CD4-positive, alpha-beta memory T cell (primary cell): ENCODE measurements around the gene ZNF675. TPM values are rescaled to one million over a fixed set of nuclear protein-coding genes. Genes with fewer than 3 reads are reported as not detected.
"Not testable (repeated sequence)": the region's sequence is repeated elsewhere in the genome, so short reads cannot be mapped to it uniquely, and the experiment has no call there.

Experiments used
- CTCF ChIA-PET: fragments of 350-600 bp; sonication (Branson Sonifier 250); formaldehyde crosslinking; loops from one replicate; lab custom pipeline; 2021; ENCODE audit warnings: inconsistent platforms; ENCODE audit not compliant: partially characterized antibody; lab: Charles Lee
- POLR2A ChIA-PET: fragments of 350-600 bp; sonication (Branson Sonifier 250); formaldehyde crosslinking; loops from one replicate; lab custom pipeline; 2021; ENCODE audit not compliant: partially characterized antibody; lab: Charles Lee
- DNase-seq, 5 donors: peaks; one replicate each; pipeline versions ENCODE4 v3.0.0 to v3.0.0-alpha.2; 2020 to 2022; ENCODE audit warnings: mixed read lengths in 1 of 5
- H3K27ac ChIP-seq: one replicate; pipeline ENCODE4 v1.7.0; 2013; ENCODE audit warnings: low read depth, low read length
- H3K27me3 ChIP-seq: 2 replicates; pipeline ENCODE4 v1.7.0; 2013; ENCODE audit warnings: mild to moderate bottlenecking, low read length, moderate library complexity; ENCODE audit not compliant: insufficient read depth
- H3K36me3 ChIP-seq: 2 replicates; pipeline ENCODE4 v1.7.0; 2013; ENCODE audit warnings: mild to moderate bottlenecking, low read length, moderate library complexity; ENCODE audit not compliant: insufficient read depth
- H3K4me1 ChIP-seq: 2 replicates; pipeline ENCODE4 v1.7.0; 2013; ENCODE audit warnings: mild to moderate bottlenecking, low read length, moderate library complexity; ENCODE audit not compliant: insufficient read depth
- H3K4me3 ChIP-seq, 2 donors: one replicate each; pipeline ENCODE4 v1.7.0; 2013; ENCODE audit warnings: low read length in 2 of 2, mild to moderate bottlenecking in 1 of 2
- H3K9me3 ChIP-seq, 2 donors: one replicate each; pipeline ENCODE4 v1.7.0; 2013; ENCODE audit warnings: low read length in 2 of 2, control low read depth in 1 of 2; ENCODE audit not compliant: control insufficient read depth in 1 of 2
- H3K27ac Mint-ChIP-seq, 7 donors: one replicate each; pipeline ENCODE4 v1.8.0; 2020 to 2021; ENCODE audit warnings: mixed read lengths in 7 of 7, mild to moderate bottlenecking in 6 of 7, inconsistent platforms in 3 of 7, moderate library complexity in 3 of 7
- H3K27me3 Mint-ChIP-seq, 2 donors: one replicate each; pipeline ENCODE4 v1.8.0; 2020 to 2021; ENCODE audit warnings: mixed read lengths in 2 of 2
- H3K36me3 Mint-ChIP-seq, 2 donors: one replicate each; pipeline ENCODE4 v1.8.0; 2020 to 2021; ENCODE audit warnings: mixed read lengths in 2 of 2, inconsistent platforms in 1 of 2, mild to moderate bottlenecking in 1 of 2
- H3K4me1 Mint-ChIP-seq, 4 donors: one replicate each; pipeline ENCODE4 v1.8.0; 2020 to 2021; ENCODE audit warnings: mixed read lengths in 4 of 4, mild to moderate bottlenecking in 1 of 4
- H3K4me3 Mint-ChIP-seq, 8 donors: one replicate each; pipeline ENCODE4 v1.8.0; 2020 to 2021; ENCODE audit warnings: mixed read lengths in 8 of 8, mild to moderate bottlenecking in 7 of 8, moderate library complexity in 6 of 8, inconsistent platforms in 3 of 8
- H3K9me3 Mint-ChIP-seq, 8 donors: one replicate each; pipeline ENCODE4 v1.8.0; 2020 to 2021; ENCODE audit warnings: mixed read lengths in 8 of 8, mild to moderate bottlenecking in 5 of 8, inconsistent platforms in 3 of 8, moderate library complexity in 1 of 8
- intact Hi-C: fragments of 100-400 bp; cut with micrococcal nuclease; formaldehyde crosslinking; loops from one replicate; pipeline ENCODE4 v1.15.1; 2023
- polyA plus RNA-seq, 2 donors: library from polyadenylated mRNA; unstranded; fragments of 300-500 nt; fragmentation: Illumina TruSeq; gene quantifications; one replicate each; pipeline ENCODE4 v1.2.3, GENCODE V29; 2021
- total RNA-seq, 2 experiments: library from RNA; stranded (reverse); gene quantifications; one replicate each; pipeline ENCODE4 v1.2.3, GENCODE V29; 2021

The ZNF675 gene
- total and polyA plus RNA-seq, 4 experiments from 2014 or later, result 16.6 to 36.9 (median 28.0) TPM

- intact Hi-C loops, result no loop called here
- Mint-ChIP-seq H3K4me3 (no peak overlapping the region), H3K4me1 (peaks cover 0 to 1% (median 0%) of the 10 kb centered on the region in 4 donors), H3K27me3 (peaks cover 0 to 5% of the 10 kb centered on the region in 2 donors), H3K36me3 (peaks cover 0 to 1% of the 10 kb centered on the region in 2 donors), H3K27ac (peak overlapping the region in 1 of 7 donors; percentile 32), H3K9me3 (peaks cover 0 to 6% (median 4%) of the 10 kb centered on the region in 8 donors)
- Histone ChIP-seq H3K4me1 (no peaks in the 10 kb centered on the region), H3K27me3 (no peaks in the 10 kb centered on the region), H3K27ac (no peak overlapping the region), H3K9me3 (no peaks in the 10 kb centered on the region), H3K36me3 (no peaks in the 10 kb centered on the region), H3K4me3 (no peak overlapping the region)
- DNase-seq, result no peak
- POLR2A ChIA-PET, result no interaction called here
- CTCF ChIA-PET, result no interaction called here
These were observed 12.5 kb upstream of the ZNF675 start for GRCh38 chr19:23699521-23699860.

GRCh38 chr19:23698711-23699520, 11.9 kb upstream of the ZNF675 start:
- H3K27me3 ChIP-seq, result no peaks in the 10 kb centered on the region

GRCh38 chr19:23692937-23693336, 5.9 kb upstream of the ZNF675 start:
- H3K4me3 Mint-ChIP-seq, intact Hi-C loops, H3K4me1 ChIP-seq, H3K4me3 ChIP-seq, H3K36me3 Mint-ChIP-seq, H3K27ac ChIP-seq, H3K9me3 ChIP-seq, H3K27ac Mint-ChIP-seq, H3K9me3 Mint-ChIP-seq, H3K27me3 Mint-ChIP-seq, H3K36me3 ChIP-seq, H3K27me3 ChIP-seq, POLR2A ChIA-PET, DNase-seq, CTCF ChIA-PET: not testable (repeated sequence)
- peaks cover 4 to 12% (median 10%) of the 10 kb centered on the region in 4 donors for H3K4me1 Mint-ChIP-seq

More at GRCh38 chr19:23698711-23699520, 11.9 kb upstream of the ZNF675 start:
- H3K36me3 Mint-ChIP-seq, result peaks cover 0 to 1% of the 10 kb centered on the region in 2 donors
- Histone ChIP-seq H3K9me3 (no peaks in the 10 kb centered on the region), H3K4me1 (no peaks in the 10 kb centered on the region), H3K4me3 (no peak overlapping the region), H3K27ac (no peak overlapping the region), H3K36me3 (no peaks in the 10 kb centered on the region)
- H3K4me1 Mint-ChIP-seq, result peaks cover 0 to 1% (median 0%) of the 10 kb centered on the region in 4 donors
- CTCF ChIA-PET, result no interaction called here
- peaks cover 0 to 5% of the 10 kb centered on the region in 2 donors for H3K27me3 Mint-ChIP-seq
- intact Hi-C loops, result no loop called here
- POLR2A ChIA-PET, result no interaction called here
- H3K4me3 Mint-ChIP-seq, result peak overlapping the region in 2 of 8 donors; percentile 42 to 61
- H3K9me3 Mint-ChIP-seq, result peaks cover 0 to 5% (median 3%) of the 10 kb centered on the region in 8 donors
- no peak for DNase-seq
- H3K27ac Mint-ChIP-seq, result peak overlapping the region in 4 of 7 donors; percentile 12 to 55 (median 28)

GRCh38 chr19:23673132-23673531, 13.9 kb downstream of the ZNF675 start:
- peaks cover 4% of the 10 kb centered on the region for H3K36me3 ChIP-seq
- Mint-ChIP-seq H3K36me3 (peaks cover 67 to 76% of the 10 kb centered on the region in 2 donors), H3K4me1 (peaks cover 24 to 59% (median 40%) of the 10 kb centered on the region in 4 donors), H3K4me3 (no peak overlapping the region), H3K27ac (no peak overlapping the region), H3K27me3 (no peaks in the 10 kb centered on the region), H3K9me3 (peaks cover 0 to 63% (median 47%) of the 10 kb centered on the region in 8 donors)
- H3K4me3 ChIP-seq, result no peak overlapping the region
- intact Hi-C loops, result no loop called here
- H3K27me3 ChIP-seq, result no peaks in the 10 kb centered on the region
- no peak for DNase-seq
- H3K4me1 ChIP-seq, result no peaks in the 10 kb centered on the region
- H3K9me3 ChIP-seq, result peaks cover 0 to 3% of the 10 kb centered on the region in 2 donors
- ChIA-PET CTCF (no interaction called here), POLR2A (no interaction called here)
- H3K27ac ChIP-seq, result no peak overlapping the region

DNA sequence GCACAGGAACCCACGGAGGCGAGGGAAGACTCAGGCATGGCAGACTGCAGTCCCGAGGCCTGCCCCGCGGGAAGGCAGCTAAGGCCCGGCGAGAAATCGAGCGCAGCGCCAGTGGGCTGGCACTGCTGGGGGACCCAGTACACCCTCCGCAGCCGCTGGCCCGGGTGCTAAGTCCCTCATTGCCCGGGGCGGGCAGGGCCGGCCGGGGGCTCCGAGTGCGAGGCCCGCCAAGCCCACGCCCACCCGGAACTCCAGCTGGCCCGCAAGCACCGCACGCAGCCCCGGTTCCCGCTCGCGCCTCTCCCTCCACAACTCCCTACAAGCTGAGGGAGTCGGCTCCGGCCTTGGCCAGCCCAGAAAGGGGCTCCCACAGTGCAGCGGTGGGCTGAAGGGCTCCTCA, 18.4 kb downstream of the ZNF675 start:
- H3K4me1 ChIP-seq, intact Hi-C loops, DNase-seq, CTCF ChIA-PET, POLR2A ChIA-PET, H3K36me3 ChIP-seq, H3K27ac Mint-ChIP-seq, H3K4me3 Mint-ChIP-seq, H3K27ac ChIP-seq, H3K27me3 ChIP-seq, H3K27me3 Mint-ChIP-seq, H3K9me3 ChIP-seq, H3K4me3 ChIP-seq: not testable (repeated sequence)
- Mint-ChIP-seq H3K9me3 (peaks cover 0 to 77% (median 55%) of the 10 kb centered on the region in 8 donors), H3K36me3 (peaks cover 77 to 84% of the 10 kb centered on the region in 2 donors), H3K4me1 (peaks cover 7 to 42% (median 19%) of the 10 kb centered on the region in 4 donors)

DNA sequence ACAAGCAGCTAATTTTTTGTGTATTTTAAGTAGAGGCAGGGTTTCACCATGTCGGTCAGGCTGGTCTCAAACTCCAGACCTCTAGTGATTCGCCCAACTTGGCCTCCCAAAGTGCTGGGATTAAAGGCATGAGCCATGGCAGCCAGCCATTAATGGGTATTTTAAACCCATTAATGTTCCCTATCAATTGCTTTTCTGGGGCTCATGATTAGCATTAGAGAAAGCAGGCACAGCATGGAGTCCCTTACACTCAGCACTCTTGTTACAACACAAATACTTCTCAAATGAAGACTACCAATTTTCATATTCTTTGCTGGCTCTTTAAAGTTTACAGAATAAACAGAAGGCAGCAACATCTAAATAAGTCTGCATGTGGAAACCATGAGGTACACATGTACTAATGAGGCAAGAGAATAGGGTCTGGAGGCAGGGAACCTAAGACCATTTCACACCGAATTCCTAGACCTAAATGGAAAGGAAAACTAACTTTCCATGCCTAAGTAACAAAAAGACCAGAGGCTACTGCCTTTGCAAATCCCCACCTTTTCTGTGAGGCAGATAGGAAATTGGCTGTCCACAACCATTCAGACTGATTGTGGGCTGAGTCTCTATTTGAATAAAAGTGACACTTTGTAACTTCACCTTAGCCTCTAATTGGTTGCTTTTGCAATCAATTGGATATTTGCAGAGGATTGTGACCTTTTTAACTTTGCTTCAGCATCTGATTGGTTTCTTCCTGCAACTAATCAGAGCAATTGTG, 21.2 kb downstream of the ZNF675 start:
- H3K4me1 Mint-ChIP-seq, result peaks cover 0 to 16% (median 8%) of the 10 kb centered on the region in 4 donors
- no peak overlapping the region for H3K27ac ChIP-seq
- ChIA-PET CTCF (no interaction called here), POLR2A (no interaction called here)
- no peaks in the 10 kb centered on the region for H3K27me3 Mint-ChIP-seq
- intact Hi-C loops, result no loop called here
- H3K4me1 ChIP-seq, result no peaks in the 10 kb centered on the region
- H3K4me3 Mint-ChIP-seq, result no peak overlapping the region
- no peak overlapping the region for H3K4me3 ChIP-seq
- no peak for DNase-seq
- peaks cover 0 to 4% of the 10 kb centered on the region in 2 donors for H3K9me3 ChIP-seq
- no peaks in the 10 kb centered on the region for H3K27me3 ChIP-seq
- no peak overlapping the region for H3K27ac Mint-ChIP-seq
- peaks cover 27% of the 10 kb centered on the region for H3K36me3 ChIP-seq
- peaks cover 77 to 84% of the 10 kb centered on the region in 2 donors for H3K36me3 Mint-ChIP-seq
- peaks cover 0 to 78% (median 63%) of the 10 kb centered on the region in 8 donors for H3K9me3 Mint-ChIP-seq

DNA sequence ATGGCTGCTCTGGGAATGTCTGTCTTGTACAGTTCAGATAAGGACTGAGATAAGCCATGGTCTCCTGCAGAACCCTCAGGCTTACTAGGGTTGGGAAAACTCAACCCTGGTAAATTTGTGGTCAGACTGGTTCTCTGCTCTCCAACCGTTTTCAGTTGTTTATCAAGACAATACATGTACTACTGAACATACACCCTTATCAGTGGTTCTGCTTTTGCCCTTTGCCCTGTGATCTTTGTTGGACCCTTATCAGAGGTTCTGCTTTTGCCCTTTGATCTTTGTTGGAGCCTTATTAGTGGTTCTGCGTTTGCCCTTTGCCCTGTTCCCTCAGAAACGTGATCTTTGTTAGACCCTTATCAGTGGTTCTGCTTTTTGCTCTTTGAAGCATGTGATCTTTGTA, 37.2 kb downstream of the ZNF675 start:
- H3K27ac Mint-ChIP-seq, result peak overlapping the region in 1 of 7 donors; percentile 30
- H3K9me3 ChIP-seq, result peaks cover 0 to 28% of the 10 kb centered on the region in 2 donors
- DNase-seq, H3K27ac ChIP-seq, intact Hi-C loops, H3K4me1 ChIP-seq, POLR2A ChIA-PET, H3K27me3 Mint-ChIP-seq, H3K4me1 Mint-ChIP-seq, H3K4me3 ChIP-seq, CTCF ChIA-PET, H3K27me3 ChIP-seq, H3K4me3 Mint-ChIP-seq: not testable (repeated sequence)
- peaks cover 18 to 30% of the 10 kb centered on the region in 2 donors for H3K36me3 Mint-ChIP-seq
- H3K36me3 ChIP-seq, result peaks cover 12% of the 10 kb centered on the region
- peaks cover 0 to 90% (median 62%) of the 10 kb centered on the region in 8 donors for H3K9me3 Mint-ChIP-seq
